Esophagus (tissue), 2 donors: ENCODE measurements around the gene GLT1D1. TPM values are rescaled to one million over a fixed set of nuclear protein-coding genes. Genes with fewer than 3 reads are reported as not detected.

Experiments
- H3K27ac ChIP-seq, 2 donors: one replicate each; pipeline ENCODE4 v1.5.1; 2013; ENCODE audit warnings: low read depth in 2 of 2, mild to moderate bottlenecking in 2 of 2, inconsistent platforms in 1 of 2, low read length in 1 of 2, moderate library complexity in 1 of 2
- H3K27me3 ChIP-seq, 2 donors: one replicate each; pipeline ENCODE4 v1.6.1; 2013; ENCODE audit warnings: low read length in 2 of 2, control low read depth in 1 of 2, mild to moderate bottlenecking in 1 of 2; ENCODE audit not compliant: insufficient read depth in 2 of 2, control insufficient read depth in 1 of 2
- H3K36me3 ChIP-seq, 2 donors: one replicate each; pipeline ENCODE4 v1.6.1; 2013; ENCODE audit warnings: low read length in 1 of 2; ENCODE audit not compliant: control insufficient read depth in 2 of 2, insufficient read depth in 2 of 2
- H3K4me1 ChIP-seq, 2 donors: one replicate each; pipeline ENCODE4 v1.6.1; 2013; ENCODE audit warnings: low read length in 1 of 2; ENCODE audit not compliant: control insufficient read depth in 2 of 2, insufficient read depth in 2 of 2
- H3K4me3 ChIP-seq, 2 donors: one replicate each; pipeline ENCODE4 v1.5.1; 2013; ENCODE audit warnings: low read length in 2 of 2, mild to moderate bottlenecking in 2 of 2, low read depth in 1 of 2, moderate library complexity in 1 of 2
- H3K9me3 ChIP-seq, 2 donors: one replicate each; pipeline ENCODE4 v1.6.1; 2013; ENCODE audit warnings: mild to moderate bottlenecking in 2 of 2, low read depth in 1 of 2, low read length in 1 of 2, moderate library complexity in 1 of 2; ENCODE audit not compliant: control insufficient read depth in 2 of 2, insufficient read depth in 1 of 2
- WGBS, 2 donors: extraction: QIAGEN DNeasy Blood & Tissue Kit; methylation state at CpG; one replicate each; pipeline ENCODE4 v1.1.7; 2013; 5-methylcytosine and 5-hydroxymethylcytosine counted together
- polyA plus RNA-seq, 2 donors: library from polyadenylated mRNA; stranded (reverse); fragments of 200-250 nt; gene quantifications; one replicate each; pipeline ENCODE4 v1.2.3, GENCODE V29; 2013
- donor health status: healthy with polysubstance abuse.
- donor health status: Bipolar disorder and iron deficiency.

The GLT1D1 gene
- polyA plus RNA-seq, 2 donors = 0.06 to 0.19 TPM

DNA sequence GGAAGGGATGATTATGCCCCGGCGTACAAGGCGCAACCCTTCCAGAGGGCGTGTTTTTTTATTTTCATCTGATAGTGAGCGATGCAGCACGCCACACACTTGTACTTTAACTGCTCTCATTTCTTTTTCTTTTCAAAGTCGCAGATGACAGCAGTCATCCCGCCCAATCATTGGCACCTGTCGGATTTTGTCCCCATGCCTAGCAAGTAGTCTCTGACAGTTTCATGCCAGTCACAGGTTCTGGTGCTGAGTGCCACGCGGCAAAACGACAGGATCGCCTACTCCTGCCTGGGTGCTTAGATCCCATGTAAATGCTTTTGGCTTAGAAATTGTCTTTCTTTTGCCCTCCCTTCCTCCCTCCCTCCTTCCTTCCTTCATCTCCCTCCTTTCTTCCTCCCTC, 117.7 kb downstream of the GLT1D1 start:
- Histone ChIP-seq H3K9me3 (no peaks in the 10 kb centered on the region), H3K4me1 (no peaks in the 10 kb centered on the region), H3K27ac (no peak overlapping the region), H3K27me3 (no peaks in the 10 kb centered on the region), H3K4me3 (no peak overlapping the region), H3K36me3 (no peaks in the 10 kb centered on the region)
- WGBS, 2 donors = 66 to 76% methylated on average over 13 of the region's 13 CpGs

DNA sequence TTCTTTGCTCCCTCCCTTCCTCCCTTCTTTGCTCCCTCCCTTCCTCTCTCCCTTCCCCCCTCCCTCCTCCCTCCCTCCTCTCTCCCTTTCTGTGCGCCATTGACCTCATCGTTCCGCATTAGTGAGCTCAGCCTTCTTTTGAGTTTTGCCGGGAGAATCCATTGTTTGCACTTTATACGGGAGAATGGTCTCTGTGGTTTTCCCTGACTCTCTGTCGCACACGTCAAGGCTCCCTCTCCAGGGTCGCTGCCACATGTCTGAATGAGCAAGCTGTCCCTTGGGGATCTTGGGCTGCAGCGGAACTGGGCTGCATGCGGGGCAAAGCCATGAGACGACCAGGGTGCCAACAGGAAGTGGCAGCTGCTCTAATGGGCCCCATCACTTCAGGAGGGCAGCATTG, 118.5 kb downstream of the GLT1D1 start:
- Histone ChIP-seq H3K9me3 (no peaks in the 10 kb centered on the region), H3K4me1 (no peaks in the 10 kb centered on the region), H3K27me3 (no peaks in the 10 kb centered on the region), H3K36me3 (no peaks in the 10 kb centered on the region), H3K27ac (no peak overlapping the region), H3K4me3 (no peak overlapping the region)
- 42 to 46% methylated on average over 11 of the region's 11 CpGs for WGBS, 2 donors

DNA sequence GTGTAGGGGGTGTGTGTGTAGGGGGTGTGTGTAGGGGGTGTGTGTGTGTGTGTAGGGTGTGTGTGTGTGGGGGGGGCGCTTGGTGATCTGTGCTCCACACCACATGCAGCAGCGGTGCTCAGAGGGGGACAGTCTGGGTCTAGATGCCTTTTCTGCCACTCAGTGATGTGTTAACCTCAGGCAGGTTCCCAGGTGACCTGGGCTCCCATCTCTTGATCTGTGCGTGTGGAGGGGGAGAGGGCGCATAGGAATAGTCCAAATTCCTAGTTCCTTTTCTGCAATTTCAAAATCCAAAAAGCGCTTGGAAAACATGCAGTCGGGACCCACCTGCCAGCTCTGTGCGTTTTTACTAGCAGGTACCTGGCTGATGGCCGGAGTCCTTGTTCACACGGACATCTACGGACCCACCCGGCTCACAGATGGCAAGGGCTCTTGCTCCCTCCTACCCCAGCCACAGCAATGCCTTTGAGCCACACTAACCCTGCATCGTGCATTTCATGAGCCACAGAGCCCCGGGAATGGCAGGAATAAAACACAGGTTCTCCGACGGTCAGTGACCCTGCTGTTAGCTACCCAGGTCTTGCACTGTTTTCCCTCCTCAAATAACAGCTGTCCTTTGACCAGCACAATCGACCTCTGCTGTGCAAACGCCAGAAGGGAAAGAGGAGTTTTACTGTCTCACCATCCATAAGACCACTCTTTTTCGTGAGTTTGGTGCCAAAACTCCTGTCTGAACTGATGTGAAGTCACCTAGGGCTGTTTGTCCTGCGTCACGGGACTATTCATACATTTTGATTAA, 120.8 kb downstream of the GLT1D1 start:
- WGBS, 2 donors = 61 to 70% methylated on average over 20 of the region's 20 CpGs
- Histone ChIP-seq H3K9me3 (no peaks in the 10 kb centered on the region), H3K4me1 (no peaks in the 10 kb centered on the region), H3K27me3 (no peaks in the 10 kb centered on the region), H3K27ac (no peak overlapping the region), H3K4me3 (no peak overlapping the region), H3K36me3 (no peaks in the 10 kb centered on the region)

- H3K9me3 ChIP-seq = no peaks in the 10 kb centered on the region
- no peak overlapping the region for H3K27ac ChIP-seq
- H3K36me3 ChIP-seq = no peaks in the 10 kb centered on the region
- no peak overlapping the region for H3K4me3 ChIP-seq
- H3K27me3 ChIP-seq = no peaks in the 10 kb centered on the region
- H3K4me1 ChIP-seq = no peaks in the 10 kb centered on the region
- 72 to 77% methylated on average over 11 of the region's 11 CpGs for WGBS, 2 donors
These were observed 121.6 kb downstream of the GLT1D1 start for GRCh38 chr12:128974881-128975280.

- no peaks in the 10 kb centered on the region for H3K9me3 ChIP-seq
- no peaks in the 10 kb centered on the region for H3K36me3 ChIP-seq
- H3K27ac ChIP-seq = no peak overlapping the region
- no peak overlapping the region for H3K4me3 ChIP-seq
- 11 to 19% methylated on average over 22 of the region's 22 CpGs for WGBS, 2 donors
- H3K4me1 ChIP-seq = no peaks in the 10 kb centered on the region
- no peaks in the 10 kb centered on the region for H3K27me3 ChIP-seq
These were observed 123.0 kb downstream of the GLT1D1 start for GRCh38 chr12:128976120-128976738.

DNA sequence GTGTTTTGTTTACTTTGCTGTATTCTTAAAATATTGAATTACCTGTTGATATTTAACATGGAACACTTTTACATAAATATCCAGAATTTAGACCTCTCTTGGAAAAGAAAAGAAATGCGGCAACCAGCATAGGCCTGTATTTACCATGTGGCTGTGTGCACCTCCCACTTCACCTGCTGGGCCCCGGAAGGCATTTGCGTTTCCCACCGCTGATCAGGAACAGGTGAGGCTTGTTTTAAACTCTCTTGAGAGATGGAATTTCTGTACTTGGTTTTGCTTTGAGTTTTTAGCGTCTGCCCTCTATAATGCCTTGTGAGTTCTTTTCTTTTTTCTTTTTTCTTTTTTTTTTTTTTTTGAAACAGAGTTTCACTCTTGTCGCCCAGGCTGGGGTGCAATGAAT, 124.2 kb downstream of the GLT1D1 start:
- no peak overlapping the region for H3K4me3 ChIP-seq
- no peaks in the 10 kb centered on the region for H3K27me3 ChIP-seq
- no peaks in the 10 kb centered on the region for H3K4me1 ChIP-seq
- H3K36me3 ChIP-seq = no peaks in the 10 kb centered on the region
- 67 to 85% methylated on average over 6 of the region's 6 CpGs for WGBS, 2 donors
- H3K27ac ChIP-seq = no peak overlapping the region
- no peaks in the 10 kb centered on the region for H3K9me3 ChIP-seq

GRCh38 chr12:128978067-128978466, 124.8 kb downstream of the GLT1D1 start:
- no peaks in the 10 kb centered on the region for H3K4me1 ChIP-seq
- H3K36me3 ChIP-seq = no peaks in the 10 kb centered on the region
- WGBS, 2 donors = 66 to 79% methylated on average over 14 of the region's 14 CpGs
- H3K27me3 ChIP-seq = no peaks in the 10 kb centered on the region
- no peak overlapping the region for H3K4me3 ChIP-seq
- H3K9me3 ChIP-seq = no peaks in the 10 kb centered on the region
- no peak overlapping the region for H3K27ac ChIP-seq

- Histone ChIP-seq H3K27ac (no peak overlapping the region), H3K36me3 (no peaks in the 10 kb centered on the region), H3K4me1 (no peaks in the 10 kb centered on the region), H3K4me3 (no peak overlapping the region), H3K27me3 (no peaks in the 10 kb centered on the region), H3K9me3 (peaks cover 0 to 3% of the 10 kb centered on the region in 2 donors)
- WGBS, 2 donors = 85 to 87% methylated on average over 15 of the region's 15 CpGs
These were observed 127.3 kb downstream of the GLT1D1 start for GRCh38 chr12:128980623-128981022.

- Histone ChIP-seq H3K27me3 (no peaks in the 10 kb centered on the region), H3K4me1 (no peaks in the 10 kb centered on the region), H3K27ac (no peak overlapping the region), H3K9me3 (peaks cover 0 to 3% of the 10 kb centered on the region in 2 donors), H3K36me3 (no peaks in the 10 kb centered on the region), H3K4me3 (no peak overlapping the region)
- 41 to 45% methylated on average over 8 of the region's 8 CpGs for WGBS, 2 donors
These were observed 128.8 kb downstream of the GLT1D1 start for GRCh38 chr12:128981971-128982533.
